OCI-LY1 (cell line): Measurements from ENCODE around the gene ARHGAP9.

ENCODE experiments used
- H2AFZ ChIP-seq: fragments of 200-600 bp; sonication (generic), shearing (Covaris generic); 2 replicates; pipeline ENCODE4 v1.6.0; 2014; ENCODE audit warnings: antibody characterized with exemption, mild to moderate bottlenecking, low read length
- H3F3A ChIP-seq: fragments of 200-600 bp; sonication (generic), shearing (Covaris generic); 2 replicates; pipeline ENCODE4 v1.6.0; 2014; ENCODE audit warnings: mild to moderate bottlenecking, antibody characterized with exemption, low read length, moderate library complexity; ENCODE audit not compliant: insufficient read depth
- H3K27ac ChIP-seq: fragments of 200-600 bp; sonication (generic); 2 replicates; pipeline ENCODE4 v1.5.1; 2014; ENCODE audit warnings: low read length, mixed run types, mild to moderate bottlenecking, low read depth; ENCODE audit not compliant: poor library complexity, severe bottlenecking
- H3K27me3 ChIP-seq: fragments of 200-600 bp; sonication (generic); 2 replicates; pipeline ENCODE4 v1.6.0; 2014; ENCODE audit warnings: antibody characterized with exemption, mild to moderate bottlenecking, low read length, moderate library complexity; ENCODE audit not compliant: insufficient read depth
- H3K36me3 ChIP-seq: fragments of 200-600 bp; sonication (generic); 2 replicates; pipeline ENCODE4 v1.6.1; 2014; ENCODE audit warnings: mild to moderate bottlenecking, antibody characterized with exemption, low read length, moderate library complexity, mixed read lengths; ENCODE audit not compliant: insufficient read depth
- H3K4me1 ChIP-seq: fragments of 200-600 bp; sonication (generic); 2 replicates; pipeline ENCODE4 v1.5.1; 2014; ENCODE audit warnings: mild to moderate bottlenecking, low read length, moderate library complexity; ENCODE audit not compliant: insufficient read depth, severe bottlenecking
- H3K4me2 ChIP-seq: fragments of 200-600 bp; sonication (generic), shearing (Covaris generic); 2 replicates; pipeline ENCODE4 v1.6.1; 2014; ENCODE audit warnings: low read length
- H3K4me3 ChIP-seq: fragments of 200-600 bp; sonication (generic); 2 replicates; pipeline ENCODE4 v1.5.1; 2014; ENCODE audit warnings: low read length, low read depth, mild to moderate bottlenecking, mixed read lengths; ENCODE audit not compliant: poor library complexity, severe bottlenecking
- H3K79me2 ChIP-seq: fragments of 200-600 bp; shearing (Covaris generic); 2 replicates; pipeline ENCODE4 v1.6.1; 2016; ENCODE audit warnings: mixed run types, low read length, mixed read lengths; ENCODE audit not compliant: insufficient read depth
- H3K9ac ChIP-seq: fragments of 200-600 bp; sonication (generic), shearing (Covaris generic); 2 replicates; pipeline ENCODE4 v1.6.1; 2014; ENCODE audit warnings: mild to moderate bottlenecking, low read length, mixed read lengths
- H3K9me2 ChIP-seq: fragments of 200-600 bp; sonication (generic), shearing (Covaris generic); 2 replicates; pipeline ENCODE4 v1.6.1; 2014; ENCODE audit warnings: low read depth, mild to moderate bottlenecking, low read length, mixed read lengths
- H3K9me3 ChIP-seq: fragments of 200-600 bp; shearing (Covaris generic); 2 replicates; pipeline ENCODE4 v1.6.1; 2014; ENCODE audit warnings: low read length, mixed read lengths
- H4K20me1 ChIP-seq: fragments of 200-600 bp; sonication (generic), shearing (Covaris generic); 2 replicates; pipeline ENCODE4 v1.6.0; 2016; ENCODE audit warnings: mild to moderate bottlenecking, low read length; ENCODE audit not compliant: insufficient read depth
- EZH2 ChIP-seq: fragments of 200-600 bp; sonication (generic), shearing (Covaris generic); IDR thresholded peaks from 2 replicates; pipeline ENCODE4 v1.8.0; 2017; ENCODE audit warnings: borderline replicate concordance, mixed run types, mild to moderate bottlenecking, antibody characterized with exemption, low read length, moderate library complexity, mixed read lengths
- TF ChIP-seq, protein P1 (sequence below): fragments of 200-600 bp; sonication (generic), shearing (Covaris generic); IDR thresholded peaks from 2 replicates; pipeline ENCODE4 v1.5.1; 2017; ENCODE audit warnings: mild to moderate bottlenecking, antibody characterized with exemption, low read length, moderate library complexity, mixed read lengths

Gene ARHGAP9

DNA sequence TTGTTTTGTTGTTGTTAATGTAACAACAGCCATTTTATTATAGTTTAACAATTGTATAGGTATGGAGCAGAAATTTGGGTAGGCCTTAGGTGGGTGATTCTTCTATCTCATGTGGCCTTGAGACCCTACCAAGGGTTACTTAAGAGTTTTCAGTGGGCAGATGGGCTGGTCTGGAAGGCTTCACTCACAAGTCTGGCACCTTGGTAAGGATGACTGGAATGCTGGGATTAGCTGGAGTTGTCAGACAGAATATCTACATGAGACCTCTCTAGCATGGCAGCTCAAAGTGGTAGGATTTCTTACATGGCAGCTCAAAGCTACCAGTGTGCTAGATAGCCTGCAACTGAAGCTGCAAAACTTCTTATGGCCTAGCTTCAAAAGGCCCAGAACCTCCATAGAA is 6.0 kb upstream of the ARHGAP9 start:
- H3K4me3 ChIP-seq = no peak overlapping the region
- no peaks in the 10 kb centered on the region for H4K20me1 ChIP-seq
- no peak overlapping the region for H3K4me2 ChIP-seq
- H3K27ac ChIP-seq = no peak overlapping the region
- no peak overlapping the region for H3K9ac ChIP-seq
- H3K9me3 ChIP-seq = no peaks in the 10 kb centered on the region
- peaks cover 21% of the 10 kb centered on the region for H3K4me1 ChIP-seq
- H2AFZ ChIP-seq = no peak overlapping the region
- H3K27me3 ChIP-seq = no peaks in the 10 kb centered on the region
- H3K79me2 ChIP-seq = peaks cover 16% of the 10 kb centered on the region
- peaks cover 18% of the 10 kb centered on the region for H3K36me3 ChIP-seq
- TF ChIP-seq EZH2 = no peak
- TF ChIP-seq, protein P1, sequence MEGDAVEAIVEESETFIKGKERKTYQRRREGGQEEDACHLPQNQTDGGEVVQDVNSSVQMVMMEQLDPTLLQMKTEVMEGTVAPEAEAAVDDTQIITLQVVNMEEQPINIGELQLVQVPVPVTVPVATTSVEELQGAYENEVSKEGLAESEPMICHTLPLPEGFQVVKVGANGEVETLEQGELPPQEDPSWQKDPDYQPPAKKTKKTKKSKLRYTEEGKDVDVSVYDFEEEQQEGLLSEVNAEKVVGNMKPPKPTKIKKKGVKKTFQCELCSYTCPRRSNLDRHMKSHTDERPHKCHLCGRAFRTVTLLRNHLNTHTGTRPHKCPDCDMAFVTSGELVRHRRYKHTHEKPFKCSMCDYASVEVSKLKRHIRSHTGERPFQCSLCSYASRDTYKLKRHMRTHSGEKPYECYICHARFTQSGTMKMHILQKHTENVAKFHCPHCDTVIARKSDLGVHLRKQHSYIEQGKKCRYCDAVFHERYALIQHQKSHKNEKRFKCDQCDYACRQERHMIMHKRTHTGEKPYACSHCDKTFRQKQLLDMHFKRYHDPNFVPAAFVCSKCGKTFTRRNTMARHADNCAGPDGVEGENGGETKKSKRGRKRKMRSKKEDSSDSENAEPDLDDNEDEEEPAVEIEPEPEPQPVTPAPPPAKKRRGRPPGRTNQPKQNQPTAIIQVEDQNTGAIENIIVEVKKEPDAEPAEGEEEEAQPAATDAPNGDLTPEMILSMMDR = no peak
- no peaks in the 10 kb centered on the region for H3K9me2 ChIP-seq
- H3F3A ChIP-seq = no peaks in the 10 kb centered on the region

DNA sequence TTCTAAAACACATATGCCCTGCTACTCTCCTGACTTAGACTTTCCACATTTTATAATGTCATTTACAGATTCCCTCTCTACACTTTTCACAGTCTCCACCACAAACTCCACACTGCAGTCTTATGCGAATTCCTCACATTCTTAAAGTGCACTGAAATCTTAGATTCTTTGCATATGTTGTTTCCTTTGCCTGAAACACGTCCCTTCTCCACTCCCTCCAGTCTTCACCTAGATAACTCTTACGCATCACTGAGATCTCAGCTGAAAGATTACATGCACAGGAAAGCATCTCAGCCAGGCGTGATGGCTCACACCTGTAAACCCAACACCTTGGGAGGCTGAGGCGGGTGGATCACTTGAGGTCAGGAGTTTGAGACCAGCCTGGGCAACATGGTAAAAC is 3.8 kb upstream of the ARHGAP9 start:
- H4K20me1 ChIP-seq = no peaks in the 10 kb centered on the region
- no peak overlapping the region for H3K4me2 ChIP-seq
- H3K9me2 ChIP-seq = no peaks in the 10 kb centered on the region
- H2AFZ ChIP-seq = no peak overlapping the region
- TF ChIP-seq, protein P1 = no peak
- no peak for TF ChIP-seq EZH2
- H3K4me3 ChIP-seq = no peak overlapping the region
- peaks cover 32% of the 10 kb centered on the region for H3K4me1 ChIP-seq
- no peak overlapping the region for H3K27ac ChIP-seq
- no peaks in the 10 kb centered on the region for H3F3A ChIP-seq
- H3K9ac ChIP-seq = no peak overlapping the region
- peaks cover 5% of the 10 kb centered on the region for H3K79me2 ChIP-seq
- no peaks in the 10 kb centered on the region for H3K9me3 ChIP-seq
- H3K36me3 ChIP-seq = no peaks in the 10 kb centered on the region
- H3K27me3 ChIP-seq = no peaks in the 10 kb centered on the region

DNA sequence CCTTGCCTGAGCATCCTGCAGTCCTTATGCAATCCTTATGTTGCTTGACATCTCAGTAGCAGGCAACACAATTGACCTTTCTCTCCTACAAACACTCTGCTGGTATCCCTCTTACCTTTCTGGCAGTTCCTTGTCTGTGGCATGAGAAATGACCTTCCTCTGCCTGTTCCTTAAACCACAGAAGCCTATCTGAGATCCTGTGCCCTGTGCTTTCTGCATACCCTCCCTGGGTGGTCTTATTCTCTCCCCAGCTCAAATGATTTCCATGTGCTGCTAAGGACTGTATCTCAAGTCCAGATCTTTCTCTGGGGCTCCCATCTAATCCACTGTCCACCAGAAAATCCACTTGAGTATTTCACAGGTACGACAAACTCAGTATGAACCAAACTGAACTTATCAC is 2.0 kb upstream of the ARHGAP9 start:
- peaks cover 44% of the 10 kb centered on the region for H3K4me1 ChIP-seq
- no peak overlapping the region for H3K9ac ChIP-seq
- H3K9me3 ChIP-seq = no peaks in the 10 kb centered on the region
- no peaks in the 10 kb centered on the region for H4K20me1 ChIP-seq
- no peaks in the 10 kb centered on the region for H3K27me3 ChIP-seq
- no peak overlapping the region for H3K27ac ChIP-seq
- H3K4me3 ChIP-seq = no peak overlapping the region
- H3K79me2 ChIP-seq = no peaks in the 10 kb centered on the region
- H3K36me3 ChIP-seq = no peaks in the 10 kb centered on the region
- TF ChIP-seq EZH2 = no peak
- TF ChIP-seq, protein P1 = no peak
- H3K9me2 ChIP-seq = no peaks in the 10 kb centered on the region
- H3K4me2 ChIP-seq = no peak overlapping the region
- no peaks in the 10 kb centered on the region for H3F3A ChIP-seq
- no peak overlapping the region for H2AFZ ChIP-seq
